Measurements from ENCODE around the gene WDFY2. TPM values are rescaled to one million over a fixed set of nuclear protein-coding genes. Genes with fewer than 3 reads are reported as not detected.

WDFY2 gene
- total RNA-seq, 1 donor = 11.9 TPM

- no peak overlapping the region for H2AFZ ChIP-seq (ENCODE audit: low read length)
Observed at GRCh38 chr13:51697181-51697580, 112.9 kb downstream of the WDFY2 start.

GRCh38 chr13:51697855-51698254, 113.6 kb downstream of the WDFY2 start:
- peak overlapping the region; percentile 55 for H3K4me2 ChIP-seq (ENCODE audit: insufficient read depth, low read length)
- no peaks in the 10 kb centered on the region for H4K20me1 ChIP-seq (ENCODE audit: insufficient read depth, low read length)
- H3K4me3 ChIP-seq (ENCODE audit: insufficient read depth, low read length) = no peak overlapping the region
- no peak for DNase-seq (ENCODE audit: insufficient read length, low spot score, missing footprints)
- no peak for TF ChIP-seq CTCF (IDR thresholded peaks at IDR 0.05; ENCODE audit: extremely low read depth, low read depth, low read length)
- no peaks in the 10 kb centered on the region for H3K27me3 ChIP-seq (ENCODE audit: insufficient read depth, low read length)
- H3K79me2 ChIP-seq (ENCODE audit: insufficient read depth, low read length) = peaks cover 45% of the 10 kb centered on the region
- H2AFZ ChIP-seq (ENCODE audit: low read length) = no peak overlapping the region
- H3K36me3 ChIP-seq (ENCODE audit: insufficient read depth, low read length) = no peaks in the 10 kb centered on the region
- peaks cover 11% of the 10 kb centered on the region for H3K4me1 ChIP-seq (ENCODE audit: insufficient read depth, low read length)
- peak overlapping the region; percentile 62 for H3K27ac ChIP-seq (ENCODE audit: low read depth, low read length)
- H3K9me3 ChIP-seq (ENCODE audit: low read depth, low read length) = no peaks in the 10 kb centered on the region

More at GRCh38 chr13:51697181-51697580, 112.9 kb downstream of the WDFY2 start:
- H3K79me2 ChIP-seq (ENCODE audit: insufficient read depth, low read length) = peaks cover 47% of the 10 kb centered on the region
- H3K4me1 ChIP-seq (ENCODE audit: insufficient read depth, low read length) = peaks cover 11% of the 10 kb centered on the region
- no peaks in the 10 kb centered on the region for H3K36me3 ChIP-seq (ENCODE audit: insufficient read depth, low read length)
- DNase-seq (ENCODE audit: insufficient read length, low spot score, missing footprints) = no peak
- no peaks in the 10 kb centered on the region for H4K20me1 ChIP-seq (ENCODE audit: insufficient read depth, low read length)
- H3K27me3 ChIP-seq (ENCODE audit: insufficient read depth, low read length) = no peaks in the 10 kb centered on the region
- peak overlapping the region; percentile 62 for H3K27ac ChIP-seq (ENCODE audit: low read depth, low read length)
- no peak overlapping the region for H3K4me3 ChIP-seq (ENCODE audit: insufficient read depth, low read length)
- no peak for TF ChIP-seq CTCF (IDR thresholded peaks at IDR 0.05; ENCODE audit: extremely low read depth, low read depth, low read length)
- peak overlapping the region; percentile 55 for H3K4me2 ChIP-seq (ENCODE audit: insufficient read depth, low read length)
- H3K9me3 ChIP-seq (ENCODE audit: low read depth, low read length) = no peaks in the 10 kb centered on the region

GRCh38 chr13:51698352-51698751, 114.1 kb downstream of the WDFY2 start:
- DNase-seq (ENCODE audit: insufficient read length, low spot score, missing footprints) = no peak
- Histone ChIP-seq H3K36me3 (ENCODE audit: insufficient read depth, low read length) (no peaks in the 10 kb centered on the region), H3K4me2 (ENCODE audit: insufficient read depth, low read length) (no peak overlapping the region), H3K27me3 (ENCODE audit: insufficient read depth, low read length) (no peaks in the 10 kb centered on the region), H3K4me1 (ENCODE audit: insufficient read depth, low read length) (peaks cover 11% of the 10 kb centered on the region), H3K79me2 (ENCODE audit: insufficient read depth, low read length) (peaks cover 48% of the 10 kb centered on the region), H3K9me3 (ENCODE audit: low read depth, low read length) (no peaks in the 10 kb centered on the region), H4K20me1 (ENCODE audit: insufficient read depth, low read length) (no peaks in the 10 kb centered on the region), H2AFZ (ENCODE audit: low read length) (no peak overlapping the region), H3K4me3 (ENCODE audit: insufficient read depth, low read length) (no peak overlapping the region), H3K27ac (ENCODE audit: low read depth, low read length) (no peak overlapping the region)
- no peak for TF ChIP-seq CTCF (IDR thresholded peaks at IDR 0.05; ENCODE audit: extremely low read depth, low read depth, low read length)

DNA sequence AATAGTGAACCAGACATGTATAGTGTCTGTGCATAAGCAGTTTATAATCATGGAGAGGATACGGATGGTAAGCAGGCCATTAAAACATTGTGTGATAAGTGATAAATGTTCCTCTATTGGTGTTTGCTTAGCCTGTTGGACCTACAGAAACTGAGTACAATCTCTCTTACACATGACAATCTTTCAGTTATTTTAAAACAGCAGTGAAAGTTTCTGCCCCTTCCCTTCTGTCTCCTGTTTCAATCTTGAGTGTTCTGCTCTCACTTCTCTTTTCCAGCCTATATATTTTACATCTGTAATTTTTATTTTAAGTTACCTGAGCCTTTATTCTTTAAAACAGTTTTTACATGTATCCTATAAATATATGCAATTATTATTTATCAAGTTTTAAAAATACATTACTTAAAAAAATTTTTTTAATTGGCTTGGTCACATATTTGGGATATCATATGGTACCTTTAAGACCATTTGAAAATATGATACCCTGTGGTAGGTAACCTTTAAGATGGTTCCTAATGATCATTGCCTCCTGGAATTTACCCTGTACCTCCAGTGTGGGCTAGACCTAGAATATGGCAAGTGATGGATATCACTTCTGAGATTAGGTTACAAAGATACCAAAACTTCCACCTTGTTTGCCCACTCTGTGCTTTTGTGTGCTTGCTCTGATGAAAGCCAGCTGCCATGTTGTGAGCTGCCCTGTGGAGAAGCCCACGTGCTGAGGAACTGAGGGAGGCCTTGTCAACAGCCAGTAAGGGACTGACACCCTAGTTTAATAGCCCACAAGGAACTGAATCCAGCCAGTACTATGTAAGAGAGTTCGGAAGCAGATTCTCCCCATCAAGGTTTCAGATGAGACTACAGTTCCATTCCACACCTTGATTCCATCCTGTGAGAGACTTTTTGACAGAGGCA, 120.4 kb downstream of the WDFY2 start:
- no peak for TF ChIP-seq CTCF (IDR thresholded peaks at IDR 0.05; ENCODE audit: extremely low read depth, low read depth, low read length)
- H4K20me1 ChIP-seq (ENCODE audit: insufficient read depth, low read length) = no peaks in the 10 kb centered on the region
- peaks cover 17% of the 10 kb centered on the region for H3K36me3 ChIP-seq (ENCODE audit: insufficient read depth, low read length)
- no peaks in the 10 kb centered on the region for H3K27me3 ChIP-seq (ENCODE audit: insufficient read depth, low read length)
- no peaks in the 10 kb centered on the region for H3K4me1 ChIP-seq (ENCODE audit: insufficient read depth, low read length)
- H2AFZ ChIP-seq (ENCODE audit: low read length) = no peak overlapping the region
- no peak overlapping the region for H3K4me3 ChIP-seq (ENCODE audit: insufficient read depth, low read length)
- no peaks in the 10 kb centered on the region for H3K9me3 ChIP-seq (ENCODE audit: low read depth, low read length)
- H3K4me2 ChIP-seq (ENCODE audit: insufficient read depth, low read length) = no peak overlapping the region
- DNase-seq (ENCODE audit: insufficient read length, low spot score, missing footprints) = no peak
- peaks cover 31% of the 10 kb centered on the region for H3K79me2 ChIP-seq (ENCODE audit: insufficient read depth, low read length)
- H3K27ac ChIP-seq (ENCODE audit: low read depth, low read length) = no peak overlapping the region
